DOHH2 (cell line): ENCODE data around the gene EXD3.

ENCODE experiments used
- H3F3A ChIP-seq: fragments of 200-600 bp; sonication (generic), shearing (Covaris generic); 2 replicates; pipeline ENCODE4 v1.6.0; 2016; ENCODE audit warnings: antibody characterized with exemption, mild to moderate bottlenecking; ENCODE audit not compliant: control insufficient read depth, insufficient read depth
- H3K27ac ChIP-seq: fragments of 200-600 bp; sonication (generic); 2 replicates; pipeline ENCODE4 v1.5.1; 2014; ENCODE audit warnings: low read depth, mild to moderate bottlenecking, low read length, moderate library complexity
- H3K27me3 ChIP-seq: fragments of 200-600 bp; sonication (generic); 2 replicates; pipeline ENCODE4 v1.6.1; 2014; ENCODE audit warnings: mild to moderate bottlenecking, low read length, mixed read lengths; ENCODE audit not compliant: control insufficient read depth
- H3K36me3 ChIP-seq: fragments of 200-600 bp; sonication (generic); 2 replicates; pipeline ENCODE4 v1.6.1; 2014; ENCODE audit warnings: mild to moderate bottlenecking, low read length, moderate library complexity, mixed read lengths; ENCODE audit not compliant: control insufficient read depth
- H3K4me1 ChIP-seq: fragments of 200-600 bp; sonication (generic); 2 replicates; pipeline ENCODE4 v1.6.1; 2014; ENCODE audit warnings: mild to moderate bottlenecking, low read length, mixed read lengths; ENCODE audit not compliant: control insufficient read depth
- H3K4me2 ChIP-seq: fragments of 200-600 bp; sonication (generic); 2 replicates; pipeline ENCODE4 v1.6.0; 2014; ENCODE audit warnings: mild to moderate bottlenecking, low read length, moderate library complexity
- H3K4me3 ChIP-seq: fragments of 200-600 bp; sonication (generic); 2 replicates; pipeline ENCODE4 v1.5.1; 2014; ENCODE audit warnings: mild to moderate bottlenecking, low read length, mixed read lengths
- H3K79me2 ChIP-seq: fragments of 200-600 bp; sonication (generic); 2 replicates; pipeline ENCODE4 v1.6.1; 2014; ENCODE audit warnings: mild to moderate bottlenecking, low read length, mixed read lengths; ENCODE audit not compliant: control insufficient read depth
- H3K9me2 ChIP-seq: fragments of 200-600 bp; sonication (generic); replicated peaks from 2 replicates; pipeline ENCODE4 v1.6.1; 2014; ENCODE audit warnings: mild to moderate bottlenecking, low read length, mixed read lengths; ENCODE audit not compliant: control insufficient read depth
- H3K9me3 ChIP-seq: fragments of 200-600 bp; sonication (generic); 2 replicates; pipeline ENCODE4 v1.6.1; 2014; ENCODE audit warnings: antibody characterized with exemption, low read length, mixed read lengths; ENCODE audit not compliant: control insufficient read depth, insufficient read depth
- H4K20me1 ChIP-seq: fragments of 200-600 bp; sonication (generic); 2 replicates; pipeline ENCODE4 v1.6.0; 2014; ENCODE audit warnings: low read depth, mild to moderate bottlenecking, antibody characterized with exemption, low read length, moderate library complexity; ENCODE audit not compliant: control insufficient read depth, insufficient read depth
- EZH2phosphoT487 ChIP-seq: fragments of 200-600 bp; sonication (generic); IDR thresholded peaks from 2 replicates; pipeline ENCODE4 v1.6.1; 2017; ENCODE audit warnings: borderline replicate concordance, mild to moderate bottlenecking, antibody characterized with exemption, low read length, moderate library complexity, mixed read lengths
- TF ChIP-seq, protein P1 (sequence below): fragments of 200-600 bp; sonication (generic); IDR thresholded peaks from one replicate; pipeline ENCODE4 v1.5.1; 2014; ENCODE audit warnings: antibody characterized with exemption, mild to moderate bottlenecking, low read depth, low read length; ENCODE audit not compliant: poor library complexity, severe bottlenecking

Gene EXD3

DNA sequence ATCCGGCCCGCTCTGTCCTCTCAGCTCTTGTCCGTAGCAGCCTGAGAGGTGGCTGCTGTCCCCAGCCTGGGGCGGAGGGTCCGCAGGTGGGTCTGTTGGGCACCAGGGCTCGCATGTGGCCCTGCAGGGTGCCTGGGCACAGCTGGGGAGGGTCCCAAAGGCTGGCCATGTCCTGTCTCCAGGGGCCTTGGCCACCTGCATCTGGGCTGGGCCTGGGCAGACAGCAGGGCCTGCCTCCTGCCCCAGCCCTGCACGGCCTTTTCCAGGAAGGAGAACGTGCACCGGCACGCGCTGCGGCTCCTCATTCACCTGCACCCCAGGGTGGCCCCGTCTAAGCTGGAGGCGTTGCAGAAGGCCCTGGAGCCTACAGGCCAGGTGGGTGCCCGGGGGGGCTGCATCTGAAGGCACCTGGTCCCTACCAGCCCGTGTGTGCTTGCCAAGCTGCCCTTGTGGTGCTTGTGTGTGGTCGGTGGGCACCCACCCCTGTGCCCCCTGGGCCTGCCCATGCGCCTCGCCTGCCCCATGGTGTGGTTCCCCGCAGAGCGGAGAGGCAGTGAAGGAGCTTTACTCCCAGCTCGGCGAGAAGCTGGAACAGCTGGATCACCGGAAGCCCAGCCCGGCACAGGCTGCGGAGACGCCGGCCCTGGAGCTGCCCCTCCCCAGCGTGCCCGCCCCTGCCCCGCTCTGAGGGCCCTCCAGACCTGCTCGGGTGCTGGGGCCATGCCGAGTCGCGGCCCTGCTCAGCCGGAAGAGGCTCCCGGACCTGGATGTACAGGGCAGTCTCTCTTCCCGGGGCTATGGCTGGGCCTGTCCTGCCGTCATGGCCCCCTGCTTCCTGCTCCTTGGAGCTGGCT, 150.5 kb downstream of the EXD3 start:
- Histone ChIP-seq H3K4me2 (no peak overlapping the region), H3K27ac (no peak overlapping the region), H3K9me2 (no peaks in the 10 kb centered on the region), H3K79me2 (peaks cover 35% of the 10 kb centered on the region), H3K36me3 (peaks cover 53% of the 10 kb centered on the region), H4K20me1 (no peaks in the 10 kb centered on the region), H3K4me3 (no peak overlapping the region), H3F3A (peaks cover 26% of the 10 kb centered on the region), H3K9me3 (no peaks in the 10 kb centered on the region), H3K4me1 (peaks cover 95% of the 10 kb centered on the region), H3K27me3 (no peaks in the 10 kb centered on the region)
- TF ChIP-seq, protein P1, sequence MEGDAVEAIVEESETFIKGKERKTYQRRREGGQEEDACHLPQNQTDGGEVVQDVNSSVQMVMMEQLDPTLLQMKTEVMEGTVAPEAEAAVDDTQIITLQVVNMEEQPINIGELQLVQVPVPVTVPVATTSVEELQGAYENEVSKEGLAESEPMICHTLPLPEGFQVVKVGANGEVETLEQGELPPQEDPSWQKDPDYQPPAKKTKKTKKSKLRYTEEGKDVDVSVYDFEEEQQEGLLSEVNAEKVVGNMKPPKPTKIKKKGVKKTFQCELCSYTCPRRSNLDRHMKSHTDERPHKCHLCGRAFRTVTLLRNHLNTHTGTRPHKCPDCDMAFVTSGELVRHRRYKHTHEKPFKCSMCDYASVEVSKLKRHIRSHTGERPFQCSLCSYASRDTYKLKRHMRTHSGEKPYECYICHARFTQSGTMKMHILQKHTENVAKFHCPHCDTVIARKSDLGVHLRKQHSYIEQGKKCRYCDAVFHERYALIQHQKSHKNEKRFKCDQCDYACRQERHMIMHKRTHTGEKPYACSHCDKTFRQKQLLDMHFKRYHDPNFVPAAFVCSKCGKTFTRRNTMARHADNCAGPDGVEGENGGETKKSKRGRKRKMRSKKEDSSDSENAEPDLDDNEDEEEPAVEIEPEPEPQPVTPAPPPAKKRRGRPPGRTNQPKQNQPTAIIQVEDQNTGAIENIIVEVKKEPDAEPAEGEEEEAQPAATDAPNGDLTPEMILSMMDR, result no peak
- no peak for TF ChIP-seq EZH2phosphoT487

DNA sequence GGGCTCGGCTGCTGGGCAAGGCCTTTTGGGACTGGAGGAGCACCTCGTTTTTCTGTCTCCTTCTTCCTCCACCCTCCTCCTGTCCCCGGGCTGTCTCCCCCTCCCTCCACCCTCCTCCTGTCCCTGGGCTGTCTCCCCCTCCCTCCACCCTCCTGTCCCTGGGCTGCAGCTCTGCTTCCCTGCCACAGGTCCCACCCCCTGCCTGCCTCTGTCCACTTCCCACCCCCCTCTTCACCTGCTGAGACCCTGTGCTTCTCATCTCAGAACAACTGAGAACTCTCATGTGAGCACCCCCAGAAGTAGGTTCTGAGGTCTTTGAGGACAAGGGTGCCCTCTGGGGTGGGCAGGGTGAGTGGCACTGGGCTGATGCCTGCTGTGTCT, 151.3 kb downstream of the EXD3 start:
- no peak overlapping the region for H3K4me3 ChIP-seq
- TF ChIP-seq, protein P1, result no peak
- TF ChIP-seq EZH2phosphoT487, result no peak
- H3K4me2 ChIP-seq, result no peak overlapping the region
- peaks cover 30% of the 10 kb centered on the region for H3F3A ChIP-seq
- no peaks in the 10 kb centered on the region for H3K9me3 ChIP-seq
- no peaks in the 10 kb centered on the region for H3K9me2 ChIP-seq
- no peaks in the 10 kb centered on the region for H3K27me3 ChIP-seq
- peaks cover 95% of the 10 kb centered on the region for H3K4me1 ChIP-seq
- no peaks in the 10 kb centered on the region for H4K20me1 ChIP-seq
- H3K27ac ChIP-seq, result no peak overlapping the region
- peaks cover 61% of the 10 kb centered on the region for H3K36me3 ChIP-seq
- peaks cover 41% of the 10 kb centered on the region for H3K79me2 ChIP-seq

DNA sequence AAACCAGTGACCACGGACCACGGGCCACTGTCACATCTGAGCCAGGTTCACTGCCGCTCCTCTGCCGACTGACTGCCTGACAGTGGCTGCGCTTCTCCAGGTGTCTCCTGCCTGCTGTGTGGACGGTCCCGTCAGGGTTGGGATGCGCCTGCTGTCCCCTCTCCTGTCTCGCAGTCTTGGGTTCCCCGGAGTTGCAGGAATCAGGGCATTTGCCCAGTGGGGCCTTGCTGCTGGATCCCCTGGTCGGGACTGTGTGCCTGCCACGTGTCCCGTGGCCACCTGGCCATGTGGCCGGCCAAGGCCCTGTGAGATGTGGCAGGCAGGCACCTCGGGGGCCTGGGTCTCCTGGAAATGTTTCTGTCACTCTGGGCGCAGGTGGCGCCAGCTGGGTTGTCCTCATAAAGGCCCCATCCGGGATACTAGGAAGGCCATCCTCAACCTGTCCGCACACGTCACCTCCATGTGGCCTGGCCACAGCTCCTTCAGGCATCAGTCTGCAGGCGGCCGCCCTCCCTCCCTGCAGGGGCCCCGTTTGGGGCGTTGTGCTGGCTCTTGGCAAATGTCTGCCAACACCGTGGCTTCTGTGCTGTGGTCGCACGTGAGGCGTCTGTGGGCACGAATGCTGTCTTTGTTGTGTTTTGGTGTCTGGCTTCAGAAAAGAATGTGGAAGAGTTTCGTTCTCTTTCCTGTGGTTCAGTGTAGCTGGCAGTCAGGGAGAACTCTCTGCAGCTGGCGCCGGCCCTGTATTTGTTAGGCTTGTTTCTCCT, 151.8 kb downstream of the EXD3 start:
- Histone ChIP-seq H3K4me2 (no peak overlapping the region), H3K9me2 (no peaks in the 10 kb centered on the region)

More for the DNA sequence above, 151.8 kb downstream of the EXD3 start:
- Histone ChIP-seq H3K27ac (no peak overlapping the region), H3F3A (peaks cover 30% of the 10 kb centered on the region), H3K4me3 (no peak overlapping the region), H3K4me1 (peaks cover 95% of the 10 kb centered on the region), H3K36me3 (peaks cover 67% of the 10 kb centered on the region), H3K27me3 (no peaks in the 10 kb centered on the region), H3K79me2 (peaks cover 47% of the 10 kb centered on the region), H4K20me1 (no peaks in the 10 kb centered on the region), H3K9me3 (no peaks in the 10 kb centered on the region)
- no peak for TF ChIP-seq EZH2phosphoT487
- TF ChIP-seq, protein P1, result no peak
